CD14-positive monocyte (primary cell): ENCODE data around the gene HPCAL4. TPM values are rescaled to one million over a fixed set of nuclear protein-coding genes. Genes with fewer than 3 reads are reported as not detected.

Source experiments
- DNase-seq, 3 donors: peaks; one replicate each; pipeline ENCODE4 v3.0.0-alpha.2; 2011 to 2022
- H2AFZ ChIP-seq: 2 replicates; pipeline ENCODE4 v1.6.0; 2012; ENCODE audit warnings: mild to moderate bottlenecking, low read depth, low read length, inconsistent platforms; ENCODE audit not compliant: insufficient read depth, poor library complexity, severe bottlenecking
- H3K27ac ChIP-seq, 2 donors: 1 replicate in 1 of 2; 2 replicates in 1 of 2; pipeline ENCODE4 v1.5.1; 2012 to 2013; ENCODE audit warnings: low read length in 2 of 2, control low read depth in 1 of 2, inconsistent platforms in 1 of 2, low read depth in 1 of 2, mild to moderate bottlenecking in 1 of 2
- H3K27me3 ChIP-seq, 2 donors: one replicate each; pipeline versions ENCODE4 v1.6.0 to v1.6.1; 2011 to 2013; ENCODE audit warnings: low read length in 2 of 2; ENCODE audit not compliant: control insufficient read depth in 2 of 2, insufficient read depth in 2 of 2
- H3K36me3 ChIP-seq, 2 donors: replicated peaks in 1 of 2; 1 replicate in 1 of 2; 2 replicates in 1 of 2; pipeline versions ENCODE4 v1.5.1 to v1.6.1; 2012 to 2013; ENCODE audit warnings: low read length in 2 of 2, control low read depth in 1 of 2, inconsistent platforms in 1 of 2, mild to moderate bottlenecking in 1 of 2; ENCODE audit not compliant: insufficient read depth in 2 of 2, control insufficient read depth in 1 of 2
- H3K4me1 ChIP-seq, 2 donors: 1 replicate in 1 of 2; 2 replicates in 1 of 2; pipeline versions ENCODE4 v1.5.1 to v1.6.1; 2012 to 2013; ENCODE audit warnings: low read length in 2 of 2, control low read depth in 1 of 2, inconsistent platforms in 1 of 2, mild to moderate bottlenecking in 1 of 2, moderate library complexity in 1 of 2; ENCODE audit not compliant: insufficient read depth in 2 of 2, control insufficient read depth in 1 of 2
- H3K4me2 ChIP-seq: replicated peaks from 2 replicates; pipeline ENCODE3; 2012; ENCODE audit warnings: low read length, moderate library complexity, mild to moderate bottlenecking; ENCODE audit not compliant: poor library complexity, severe bottlenecking; ENCODE audit errors: extremely low read depth
- H3K4me3 ChIP-seq, 3 experiments: fragments of 200-600 bp in 1 of 3; sonication (generic) in 1 of 3; replicated peaks in 1 of 3; 1 replicate in 2 of 3; 2 replicates in 1 of 3; pipeline ENCODE4 v1.5.1; 2011 to 2013; ENCODE audit warnings: low read length in 3 of 3, mild to moderate bottlenecking in 3 of 3, control low read depth in 2 of 3, low read depth in 2 of 3, inconsistent platforms in 1 of 3, moderate library complexity in 1 of 3
- H3K79me2 ChIP-seq: 2 replicates; pipeline ENCODE4 v1.6.0; 2012; ENCODE audit warnings: mild to moderate bottlenecking, control low read depth, inconsistent platforms, low read length, moderate library complexity; ENCODE audit not compliant: insufficient read depth
- H3K9ac ChIP-seq: 2 replicates; pipeline ENCODE4 v1.6.0; 2017; ENCODE audit warnings: low read length, mild to moderate bottlenecking; ENCODE audit not compliant: insufficient read depth, poor library complexity, severe bottlenecking
- H3K9me3 ChIP-seq, 2 donors: replicated peaks in 1 of 2; 1 replicate in 1 of 2; 2 replicates in 1 of 2; pipeline versions ENCODE4 v1.5.1 to v1.6.1; 2012 to 2013; ENCODE audit warnings: low read length in 2 of 2, control low read depth in 1 of 2; ENCODE audit not compliant: control insufficient read depth in 1 of 2, insufficient read depth in 1 of 2
- H4K20me1 ChIP-seq: 2 replicates; pipeline ENCODE4 v1.6.0; 2012; ENCODE audit warnings: mild to moderate bottlenecking, low read length, control low read depth, moderate library complexity; ENCODE audit not compliant: insufficient read depth
- H3K27ac Mint-ChIP-seq, 7 donors: one replicate each; pipeline ENCODE4 v1.8.0; 2020; ENCODE audit warnings: mild to moderate bottlenecking in 7 of 7, mixed read lengths in 7 of 7, moderate library complexity in 6 of 7, inconsistent platforms in 2 of 7
- H3K27me3 Mint-ChIP-seq, 3 donors: one replicate each; pipeline ENCODE4 v1.8.0; 2021 to 2022; ENCODE audit warnings: low read depth in 3 of 3, mild to moderate bottlenecking in 3 of 3, mixed read lengths in 3 of 3, moderate library complexity in 3 of 3, inconsistent platforms in 1 of 3
- H3K36me3 Mint-ChIP-seq, 2 donors: one replicate each; pipeline ENCODE4 v1.8.0; 2020; ENCODE audit warnings: mixed read lengths in 2 of 2, inconsistent platforms in 1 of 2, mild to moderate bottlenecking in 1 of 2
- H3K4me1 Mint-ChIP-seq: one replicate; pipeline ENCODE4 v1.8.0; 2020; ENCODE audit warnings: mild to moderate bottlenecking, mixed read lengths
- H3K4me3 Mint-ChIP-seq, 2 donors: one replicate each; pipeline ENCODE4 v1.8.0; 2020; ENCODE audit warnings: mild to moderate bottlenecking in 2 of 2, mixed read lengths in 2 of 2, moderate library complexity in 1 of 2
- H3K9me3 Mint-ChIP-seq, 7 donors: one replicate each; pipeline ENCODE4 v1.8.0; 2020 to 2022; ENCODE audit warnings: mixed read lengths in 7 of 7, mild to moderate bottlenecking in 6 of 7, moderate library complexity in 6 of 7, inconsistent platforms in 2 of 7
- CTCF ChIP-seq: fragments of 200-600 bp; IDR thresholded peaks from one replicate; pipeline ENCODE4 v1.8.0; 2022; ENCODE audit warnings: antibody characterized with exemption, mild to moderate bottlenecking
- WGBS: methylation state at CpG from one replicate; pipeline ENCODE4 v1.1.5; 2013; ENCODE audit warnings: missing lambda C conversion rate; ENCODE audit not compliant: insufficient coverage; 5-methylcytosine and 5-hydroxymethylcytosine counted together
- intact Hi-C, 2 donors: fragments of 100-400 bp; cut with micrococcal nuclease; formaldehyde crosslinking; loops; one replicate each; pipeline versions ENCODE4 v1.15.0 to v1.15.1; 2023
- polyA plus RNA-seq, 3 donors: library from polyadenylated mRNA; depleted of rRNA in 1 of 3; unstranded in 2 of 3; stranded (reverse) in 1 of 3; fragments of 300-500 nt in 2 of 3; fragments of >200 nt in 1 of 3; fragmentation: Illumina TruSeq in 2 of 3; gene quantifications; 1 replicate in 2 of 3; 2 replicates in 1 of 3; pipeline ENCODE4 v1.2.3, GENCODE V29; 2012 to 2021

HPCAL4 gene
- polyA plus RNA-seq, 3 donors, result 0.03 to 0.05 TPM; not detected in 1

- intact Hi-C loops, result no loop called here
- Histone ChIP-seq H3K79me2 (no peaks in the 10 kb centered on the region), H3K4me2 (no peak overlapping the region), H3K9ac (no peak overlapping the region), H4K20me1 (no peaks in the 10 kb centered on the region), H3K27ac (no peak overlapping the region), H3K4me1 (peaks cover 10 to 12% of the 10 kb centered on the region in 2 donors), H3K9me3 (peaks cover 0 to 13% of the 10 kb centered on the region in 2 donors), H3K36me3 (no peaks in the 10 kb centered on the region), H2AFZ (no peak overlapping the region), H3K27me3 (peaks cover 39 to 63% of the 10 kb centered on the region in 2 donors), H3K4me3 (no peak overlapping the region)
- no peaks in the 10 kb centered on the region for H3K36me3 Mint-ChIP-seq
- peaks cover 52 to 74% (median 53%) of the 10 kb centered on the region in 3 donors for H3K27me3 Mint-ChIP-seq
- H3K9me3 Mint-ChIP-seq, result peaks cover 0 to 11% (median 4%) of the 10 kb centered on the region in 7 donors
- H3K27ac Mint-ChIP-seq, result no peak overlapping the region
- no CpG with 5 or more reads among the region's 1 CpG for WGBS
- H3K4me1 Mint-ChIP-seq, result peaks cover 13% of the 10 kb centered on the region
- peak overlapping the region in 1 of 2 donors; percentile 59 for H3K4me3 Mint-ChIP-seq
- DNase-seq, result no peak
- no peak for TF ChIP-seq CTCF
Measured at GRCh38 chr1:39696448-39696847, 5.2 kb upstream of the HPCAL4 start.

DNA sequence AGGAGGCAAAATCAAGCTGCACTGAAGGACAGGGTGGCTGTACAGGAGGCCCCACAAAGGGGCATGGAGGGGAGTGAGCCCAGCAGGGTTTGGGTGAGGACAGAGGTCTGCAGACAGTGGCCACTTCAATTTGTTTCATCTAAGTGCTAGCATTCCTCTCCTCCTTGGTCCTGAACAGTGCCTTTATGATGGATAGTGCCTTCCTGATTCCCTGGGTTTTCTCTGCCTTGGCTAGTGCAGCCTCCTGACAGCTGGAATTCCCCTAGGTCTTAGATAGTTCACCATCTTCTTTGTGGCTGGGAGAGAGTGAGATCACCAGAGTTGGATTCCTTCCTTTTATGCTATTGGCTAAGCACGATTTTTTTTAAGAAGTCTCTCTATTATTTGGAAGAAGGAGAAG lies 3.8 kb upstream of the HPCAL4 start:
- Histone ChIP-seq H3K27ac (no peak overlapping the region), H3K79me2 (no peaks in the 10 kb centered on the region), H3K4me2 (no peak overlapping the region), H3K36me3 (no peaks in the 10 kb centered on the region), H2AFZ (no peak overlapping the region), H3K9me3 (peaks cover 0 to 22% of the 10 kb centered on the region in 2 donors), H3K9ac (no peak overlapping the region), H4K20me1 (no peaks in the 10 kb centered on the region), H3K4me1 (peaks cover 17 to 20% of the 10 kb centered on the region in 2 donors), H3K27me3 (peaks cover 44 to 77% of the 10 kb centered on the region in 2 donors), H3K4me3 (no peak overlapping the region)
- Mint-ChIP-seq H3K36me3 (peaks cover 0 to 1% of the 10 kb centered on the region in 2 donors), H3K4me1 (peaks cover 14% of the 10 kb centered on the region), H3K27ac (peak overlapping the region in 1 of 7 donors; percentile 36), H3K4me3 (peak overlapping the region in 1 of 2 donors; percentile 9), H3K27me3 (peaks cover 64 to 86% (median 64%) of the 10 kb centered on the region in 3 donors), H3K9me3 (peaks cover 0 to 24% (median 7%) of the 10 kb centered on the region in 7 donors)
- TF ChIP-seq CTCF, result no peak
- no CpG with 5 or more reads among the region's 1 CpG for WGBS
- intact Hi-C loops, result no loop called here
- peak in 1 of 3 donors; percentile 21 for DNase-seq
